ENCODE measurements around the gene KISS1. TPM values are rescaled to one million over a fixed set of nuclear protein-coding genes. Genes with fewer than 3 reads are reported as not detected.

Gene KISS1
- total RNA-seq, 1 donor from 2014 or later: 2.7 TPM

- H3K27me3 ChIP-seq (ENCODE audit: insufficient read depth, low read length): peaks cover 5% of the 10 kb centered on the region
- H3K9me3 ChIP-seq (ENCODE audit: insufficient read depth, low read depth, low read length): no peaks in the 10 kb centered on the region
- no peaks in the 10 kb centered on the region for H3K36me3 ChIP-seq (ENCODE audit: insufficient read depth, low read length)
- no peaks in the 10 kb centered on the region for H3K9me3 Mint-ChIP-seq (ENCODE audit: unreplicated experiment)
- no peak for TF ChIP-seq CTCF (IDR thresholded peaks at IDR 0.05; ENCODE audit: insufficient read depth, low read depth, low read length)
- no peak for TF ChIP-seq EZH2 (IDR thresholded peaks at IDR 0.05; ENCODE audit: insufficient read depth, low read length)
- DNase-seq (ENCODE audit: low read depth): no peak
- peaks cover 46% of the 10 kb centered on the region for H3K27me3 Mint-ChIP-seq (ENCODE audit: low read depth, unreplicated experiment)
- H3K9ac ChIP-seq (ENCODE audit: low read length): no peak overlapping the region
- peaks cover 7% of the 10 kb centered on the region for H3K4me1 ChIP-seq (ENCODE audit: insufficient read depth, low read length)
- no peak overlapping the region for H3K27ac Mint-ChIP-seq (ENCODE audit: unreplicated experiment)
- no peak overlapping the region for H3K4me3 ChIP-seq (ENCODE audit: insufficient read depth, low read depth, low read length)
- no peaks in the 10 kb centered on the region for H3K4me1 Mint-ChIP-seq (ENCODE audit: low read depth, unreplicated experiment)
- no peak overlapping the region for H3K4me3 Mint-ChIP-seq (ENCODE audit: unreplicated experiment)
- no peak for FAIRE-seq
- no peak overlapping the region for H3K27ac ChIP-seq (ENCODE audit: low read depth, low read length)
- H3K4me2 ChIP-seq (ENCODE audit: low read length): no peak overlapping the region
- H2AFZ ChIP-seq (ENCODE audit: low read depth, low read length): no peak overlapping the region
- no peaks in the 10 kb centered on the region for H4K20me1 ChIP-seq (ENCODE audit: insufficient read depth, low read length)
- H3K79me2 ChIP-seq (ENCODE audit: insufficient read depth, low read length): no peaks in the 10 kb centered on the region
- H3K36me3 Mint-ChIP-seq (ENCODE audit: low read depth, unreplicated experiment): no peaks in the 10 kb centered on the region
Measured at GRCh38 chr1:204154568-204155255, 41.6 kb downstream of the KISS1 start.

GRCh38 chr1:204153667-204154066 is 42.6 kb downstream of the KISS1 start:
- peaks cover 5% of the 10 kb centered on the region for H3K27me3 ChIP-seq (ENCODE audit: insufficient read depth, low read length)
- H2AFZ ChIP-seq (ENCODE audit: low read depth, low read length): no peak overlapping the region
- no peaks in the 10 kb centered on the region for H3K79me2 ChIP-seq (ENCODE audit: insufficient read depth, low read length)
- no peak overlapping the region for H3K27ac ChIP-seq (ENCODE audit: low read depth, low read length)
- no peak for DNase-seq (ENCODE audit: low read depth)
- H3K4me3 ChIP-seq (ENCODE audit: insufficient read depth, low read depth, low read length): no peak overlapping the region
- H3K9ac ChIP-seq (ENCODE audit: low read length): no peak overlapping the region
- Mint-ChIP-seq H3K4me1 (ENCODE audit: low read depth, unreplicated experiment) (no peaks in the 10 kb centered on the region), H3K36me3 (ENCODE audit: low read depth, unreplicated experiment) (no peaks in the 10 kb centered on the region), H3K4me3 (ENCODE audit: unreplicated experiment) (no peak overlapping the region), H3K27me3 (ENCODE audit: low read depth, unreplicated experiment) (peaks cover 40% of the 10 kb centered on the region), H3K27ac (ENCODE audit: unreplicated experiment) (no peak overlapping the region), H3K9me3 (ENCODE audit: unreplicated experiment) (no peaks in the 10 kb centered on the region)
- peaks cover 7% of the 10 kb centered on the region for H3K4me1 ChIP-seq (ENCODE audit: insufficient read depth, low read length)
- TF ChIP-seq CTCF (IDR thresholded peaks at IDR 0.05; ENCODE audit: insufficient read depth, low read depth, low read length) (no peak), EZH2 (IDR thresholded peaks at IDR 0.05; ENCODE audit: insufficient read depth, low read length) (no peak)
- no peaks in the 10 kb centered on the region for H3K36me3 ChIP-seq (ENCODE audit: insufficient read depth, low read length)
- no peak overlapping the region for H3K4me2 ChIP-seq (ENCODE audit: low read length)
- FAIRE-seq: no peak
- no peaks in the 10 kb centered on the region for H3K9me3 ChIP-seq (ENCODE audit: insufficient read depth, low read depth, low read length)
- no peaks in the 10 kb centered on the region for H4K20me1 ChIP-seq (ENCODE audit: insufficient read depth, low read length)

All from astrocyte (in vitro differentiated cells and primary cell).